ENCODE data around the gene SLC5A3. TPM values are rescaled to one million over a fixed set of nuclear protein-coding genes. Genes with fewer than 3 reads are reported as not detected.

Gene SLC5A3
- total and polyA plus RNA-seq, 12 donors = 2.3 to 63.9 (median 37.4) TPM

- Histone ChIP-seq H3K9me3 (replicated peaks in 1 of 3) (no peaks in the 10 kb centered on the region), H3K4me3 (no peak overlapping the region), H3K27ac (no peak overlapping the region), H3K4me1 (replicated peaks in 1 of 2) (peaks cover 7 to 16% of the 10 kb centered on the region in 2 donors), H3K36me3 (replicated peaks in 1 of 2) (no peaks in the 10 kb centered on the region), H3K27me3 (no peaks in the 10 kb centered on the region)
- WGBS, 4 donors = 30 to 50% (median 50%) methylated on average over 2 of the region's 2 CpGs
- DNase-seq = peak in 3 of 7 donors; percentile 18 to 45 (median 28)
- intact Hi-C loops (cut with DNase I) = no loop called here
- TF ChIP-seq CTCF (IDR thresholded peaks at IDR 0.05) (no peak), POLR2A (IDR thresholded peaks at IDR 0.05) (no peak)
These were observed 40.5 kb downstream of the SLC5A3 start for GRCh38 chr21:34113842-34114241.

DNA sequence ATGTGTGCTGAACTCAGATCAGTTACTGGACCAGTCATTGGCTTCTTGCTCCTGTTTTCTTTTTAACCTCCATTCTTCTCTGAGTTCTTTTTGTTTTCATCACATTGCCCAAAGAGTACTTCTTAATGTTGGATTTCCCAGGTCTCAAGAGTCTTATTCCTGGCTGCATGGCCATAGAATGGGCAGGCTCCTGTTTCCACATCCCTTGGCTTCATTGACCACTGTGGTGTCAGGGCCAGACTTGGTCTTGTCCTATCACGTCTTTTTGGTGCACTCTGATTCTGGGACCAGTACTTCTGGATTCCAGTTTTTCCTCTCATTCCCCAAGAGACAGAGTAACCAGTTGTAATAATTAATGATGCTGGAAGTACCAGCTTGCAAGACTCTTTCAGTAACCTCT lies 41.8 kb downstream of the SLC5A3 start:
- H3K36me3 ChIP-seq (replicated peaks in 1 of 2) = no peaks in the 10 kb centered on the region
- 74 to 90% (median 82%) methylated on average over 1 of the region's 1 CpG for WGBS, 4 donors
- no peaks in the 10 kb centered on the region for H3K27me3 ChIP-seq
- H3K27ac ChIP-seq = no peak overlapping the region
- H3K4me3 ChIP-seq = no peak overlapping the region
- TF ChIP-seq POLR2A (IDR thresholded peaks at IDR 0.05) (no peak), CTCF (IDR thresholded peaks at IDR 0.05) (no peak)
- no peaks in the 10 kb centered on the region for H3K9me3 ChIP-seq (replicated peaks in 1 of 3)
- peaks cover 7 to 16% of the 10 kb centered on the region in 2 donors for H3K4me1 ChIP-seq (replicated peaks in 1 of 2)
- no peak for DNase-seq
- intact Hi-C loops (cut with DNase I) = no loop called here

GRCh38 chr21:34116569-34116968 lies 43.2 kb downstream of the SLC5A3 start:
- TF ChIP-seq CTCF (IDR thresholded peaks at IDR 0.05) (no peak), POLR2A (IDR thresholded peaks at IDR 0.05) (no peak)
- WGBS, 4 donors = 93 to 96% (median 95%) methylated on average over 2 to 3 of the region's 3 CpGs

DNA sequence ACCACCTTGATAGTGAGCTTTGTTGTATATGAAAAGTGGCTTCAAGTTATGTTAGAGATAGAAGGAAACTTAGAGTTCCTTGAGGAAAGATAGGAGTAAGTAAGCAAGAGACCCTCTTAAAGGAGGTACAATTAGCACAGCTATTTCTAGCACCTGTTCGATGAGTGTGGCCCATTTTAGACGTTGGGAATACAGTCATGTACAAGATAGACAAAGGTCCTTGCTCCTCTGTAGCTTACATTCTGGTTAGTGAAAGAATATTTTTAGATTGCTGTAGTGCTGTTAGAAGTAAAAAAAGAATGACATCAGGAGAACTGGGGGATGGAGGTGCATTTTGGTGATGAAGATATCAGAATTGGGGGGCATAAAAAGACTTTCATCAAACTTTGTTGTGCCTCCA lies 47.5 kb downstream of the SLC5A3 start:
- peaks cover 8 to 20% of the 10 kb centered on the region in 2 donors for H3K4me1 ChIP-seq (replicated peaks in 1 of 2)
- 73 to 89% (median 85%) methylated on average over 2 of the region's 2 CpGs for WGBS, 4 donors
- peaks cover 0 to 3% of the 10 kb centered on the region in 2 donors for H3K36me3 ChIP-seq (replicated peaks in 1 of 2)
- no peak for TF ChIP-seq CTCF (IDR thresholded peaks at IDR 0.05)
- TF ChIP-seq POLR2A (IDR thresholded peaks at IDR 0.05) = no peak
- H3K27ac ChIP-seq = no peak overlapping the region
- DNase-seq = no peak
- H3K4me3 ChIP-seq = no peak overlapping the region
- H3K27me3 ChIP-seq = no peaks in the 10 kb centered on the region
- intact Hi-C loops (cut with DNase I) = no loop called here
- no peaks in the 10 kb centered on the region for H3K9me3 ChIP-seq (replicated peaks in 1 of 3)

More at GRCh38 chr21:34116569-34116968, 43.2 kb downstream of the SLC5A3 start:
- Histone ChIP-seq H3K36me3 (replicated peaks in 1 of 2) (no peaks in the 10 kb centered on the region), H3K4me1 (replicated peaks in 1 of 2) (peaks cover 7 to 22% of the 10 kb centered on the region in 2 donors), H3K9me3 (replicated peaks in 1 of 3) (no peaks in the 10 kb centered on the region), H3K27me3 (no peaks in the 10 kb centered on the region), H3K27ac (no peak overlapping the region), H3K4me3 (no peak overlapping the region)
- intact Hi-C loops (cut with DNase I) = no loop called here
- DNase-seq = no peak
